Superior temporal gyrus (tissue), 1 donor: ENCODE data around the gene KCNQ5.

Source experiments
- DNase-seq: peaks from one replicate; pipeline ENCODE4 v3.0.0-alpha.2; 2016; ENCODE audit errors: extremely low spot score

Gene KCNQ5

DNA sequence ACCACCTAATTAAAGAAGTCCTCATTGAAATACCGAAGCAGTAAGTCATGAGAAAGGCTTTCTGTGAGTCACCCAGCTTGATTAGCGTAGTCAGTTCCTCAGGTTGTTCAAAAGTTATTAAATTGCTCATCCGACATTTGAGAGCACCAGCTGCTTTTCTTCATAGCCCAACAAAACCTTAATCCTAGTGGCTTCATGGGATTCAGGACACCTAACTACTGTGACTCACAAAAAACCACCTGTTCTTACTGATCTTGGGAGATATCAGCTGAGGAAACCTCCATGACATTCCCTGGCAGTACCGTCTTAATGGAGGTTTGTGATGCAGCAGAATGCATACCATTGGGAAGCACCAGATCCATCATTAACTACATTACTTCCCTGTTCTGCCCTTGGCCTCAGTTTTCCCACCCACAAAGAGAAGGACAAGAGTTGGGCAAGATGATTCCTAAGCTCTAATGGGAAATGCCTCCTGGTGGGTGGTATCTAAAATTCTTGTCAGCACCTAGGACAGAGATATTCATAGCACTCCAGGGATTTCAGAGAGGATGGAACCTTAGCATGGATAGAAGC, 499.6 kb downstream of the KCNQ5 start:
- DNase-seq = no peak

DNA sequence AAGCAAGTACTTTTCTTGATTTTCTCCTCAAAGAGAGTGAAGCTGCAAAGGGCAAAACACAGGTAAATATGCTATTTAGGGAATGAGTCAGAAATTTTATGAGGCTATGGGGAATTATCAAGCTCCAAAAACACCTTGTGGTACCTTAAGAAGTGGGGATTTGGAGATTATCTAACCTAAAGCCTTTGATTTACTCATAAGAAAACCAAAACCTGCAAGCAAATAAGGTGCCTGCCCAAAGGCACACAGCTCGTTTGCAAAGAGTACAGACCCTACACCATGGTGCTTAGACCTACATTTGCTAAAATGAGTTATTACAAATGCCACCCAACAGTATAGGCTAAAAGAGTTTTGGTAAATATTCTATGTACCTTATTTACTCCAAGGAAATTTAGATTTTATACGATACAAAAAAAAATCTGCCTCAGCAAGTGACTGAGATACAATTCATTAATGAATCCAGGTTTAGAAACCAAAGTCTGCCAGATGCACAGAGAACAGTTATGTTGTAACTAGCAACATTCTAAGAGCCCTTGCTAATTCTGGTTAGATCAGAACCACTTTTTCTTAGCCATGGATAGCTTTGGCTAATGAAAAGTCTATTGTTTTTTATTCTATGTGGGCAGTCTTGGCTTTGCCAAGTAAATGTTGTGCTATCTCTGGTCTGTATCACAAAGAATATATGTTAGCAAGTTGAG, 501.9 kb downstream of the KCNQ5 start:
- DNase-seq = no peak

DNA sequence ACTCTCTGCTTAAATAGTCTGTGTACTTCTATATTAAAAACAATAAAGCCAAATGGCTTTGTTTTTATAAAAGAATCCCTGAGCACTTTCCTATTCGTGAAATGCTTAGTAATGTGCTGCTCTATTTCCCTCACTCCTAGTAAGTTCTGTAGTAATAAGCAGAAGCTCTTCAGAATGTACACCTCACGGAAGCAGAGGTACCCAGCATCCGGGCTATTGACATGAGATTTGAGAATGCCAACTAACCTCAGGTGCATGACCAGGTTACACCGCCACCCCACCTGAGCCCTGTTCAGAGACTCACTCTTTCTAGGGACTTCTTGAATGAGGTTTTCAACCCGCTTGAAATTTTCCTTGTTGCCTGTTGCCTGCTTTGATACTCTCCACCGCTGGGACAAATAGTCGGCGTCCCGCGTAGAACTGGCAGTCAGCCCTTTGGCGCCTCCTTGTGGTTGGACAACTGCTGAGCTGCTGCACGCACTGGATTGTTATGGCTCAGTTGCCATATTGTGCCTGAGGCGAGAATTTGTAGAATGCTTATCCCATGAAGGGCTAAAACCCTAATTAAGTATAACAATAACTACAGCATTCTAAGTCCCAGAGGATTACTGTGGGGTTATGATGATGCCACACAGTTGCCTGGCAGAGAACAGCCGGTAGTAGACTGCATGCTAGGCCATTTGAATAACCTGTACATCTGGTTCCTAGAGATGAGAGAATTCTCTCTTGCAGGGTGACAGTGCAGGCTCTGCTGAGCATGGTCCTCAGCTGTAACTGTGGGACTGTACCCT, 508.0 kb downstream of the KCNQ5 start:
- DNase-seq = peak; percentile 90

DNA sequence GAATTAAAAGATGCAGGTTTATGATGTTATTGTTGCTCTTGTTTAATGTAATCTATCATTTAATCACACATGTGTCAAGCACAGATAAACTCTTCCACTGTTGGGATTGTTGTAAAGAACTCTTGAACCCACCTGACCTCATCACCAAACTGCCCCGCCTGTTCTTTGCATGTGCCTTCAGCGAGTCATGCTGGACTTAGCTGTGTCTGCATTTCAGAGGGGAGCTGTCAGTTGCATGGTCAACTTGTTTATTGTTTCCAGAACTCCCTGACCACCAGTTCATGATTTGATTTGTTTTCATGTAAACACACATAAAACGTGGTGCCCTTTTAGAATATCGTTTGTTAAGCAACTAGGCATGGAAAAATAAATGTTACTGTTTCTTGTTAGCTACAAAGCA, 509.8 kb downstream of the KCNQ5 start:
- DNase-seq = no peak

DNA sequence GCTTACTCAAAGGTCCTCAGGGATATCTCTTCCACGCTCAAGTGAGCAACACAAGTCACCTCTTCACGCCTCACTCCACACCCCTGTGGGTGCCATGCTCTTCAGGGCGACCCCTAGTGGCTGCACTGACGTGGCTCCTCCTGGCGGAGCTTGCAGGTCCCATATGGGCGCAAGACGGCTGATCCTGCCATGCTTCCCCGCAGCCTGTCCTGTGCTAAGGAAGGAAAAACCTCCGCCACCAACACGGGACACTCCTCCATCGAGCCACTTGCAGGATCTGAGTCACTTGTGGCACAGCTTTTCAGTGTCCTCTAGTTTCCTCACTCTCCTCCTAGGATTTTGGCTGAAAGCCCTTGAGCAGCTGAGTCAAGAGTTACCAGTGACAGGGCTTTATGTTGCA, 512.7 kb downstream of the KCNQ5 start:
- DNase-seq = peak; percentile 62

DNA sequence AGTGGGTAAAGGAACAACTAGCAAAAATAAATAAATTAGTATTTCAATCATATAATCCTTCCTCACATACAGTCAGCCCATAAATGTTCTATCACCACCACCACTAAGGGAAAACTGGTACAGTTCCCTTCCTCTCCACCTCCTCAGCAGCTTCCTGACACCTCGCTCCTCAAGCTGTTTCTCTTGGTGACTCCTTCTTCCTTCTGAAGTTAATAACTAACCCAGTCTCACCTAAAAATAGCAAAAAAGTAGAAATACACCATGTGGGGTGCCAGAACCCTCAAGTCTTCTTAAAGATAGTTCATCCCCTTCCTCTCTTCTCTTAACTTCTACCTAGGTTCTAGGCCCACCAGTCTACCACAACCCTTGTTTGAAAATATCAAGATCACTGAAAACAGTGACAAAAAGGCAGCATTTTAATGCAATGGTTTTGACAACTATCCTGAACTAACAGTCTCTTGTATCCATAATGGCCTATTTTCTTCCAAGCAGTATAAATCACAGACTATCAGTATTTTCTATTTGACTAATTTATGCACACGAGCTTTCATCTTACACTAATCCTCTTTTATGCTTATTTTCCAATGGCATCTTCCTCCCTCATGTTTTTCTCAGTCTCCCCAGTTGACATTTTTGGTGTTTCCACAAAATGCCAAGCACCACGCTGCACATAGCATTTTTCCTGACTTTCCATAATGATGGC, 518.0 kb downstream of the KCNQ5 start:
- DNase-seq = peak; percentile 53

DNA sequence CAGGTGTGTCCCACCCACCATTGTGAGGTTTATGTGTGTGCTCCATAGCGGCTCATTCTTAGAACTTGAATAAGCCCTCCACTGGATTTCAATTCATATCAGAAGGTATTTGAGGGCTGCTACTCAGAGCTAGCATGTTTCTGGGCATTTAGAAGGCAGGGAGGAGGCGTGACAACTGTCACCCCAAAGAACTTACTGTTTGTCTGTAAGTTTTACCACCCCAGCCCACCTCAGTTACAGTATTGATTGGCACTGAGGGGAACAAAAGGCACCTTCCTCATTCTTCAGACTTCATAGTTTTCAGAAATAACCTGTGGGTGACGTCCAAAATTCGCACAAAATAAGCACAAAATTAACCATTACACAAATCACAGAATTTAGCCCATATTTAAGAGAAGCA, 521.7 kb downstream of the KCNQ5 start:
- no peak for DNase-seq

DNA sequence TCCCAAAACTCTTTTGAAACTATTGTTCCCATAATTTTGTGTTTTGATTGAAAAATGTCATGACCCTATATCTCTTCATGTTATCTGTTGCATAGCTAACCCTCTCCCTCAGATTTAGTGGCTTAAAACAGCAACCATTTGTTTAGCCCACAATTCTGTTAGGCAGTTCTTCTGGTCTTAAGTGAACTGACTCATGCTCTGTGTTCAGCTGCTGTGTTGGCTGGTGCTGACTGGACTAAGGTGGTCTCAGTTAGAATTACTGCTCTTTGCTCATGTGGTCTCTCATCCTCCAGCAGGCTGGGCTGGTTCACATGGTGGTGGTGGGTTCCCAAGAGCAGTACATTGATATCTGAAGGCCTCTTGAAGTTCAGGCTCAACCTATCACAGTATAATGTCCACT, 522.7 kb downstream of the KCNQ5 start:
- no peak for DNase-seq

DNA sequence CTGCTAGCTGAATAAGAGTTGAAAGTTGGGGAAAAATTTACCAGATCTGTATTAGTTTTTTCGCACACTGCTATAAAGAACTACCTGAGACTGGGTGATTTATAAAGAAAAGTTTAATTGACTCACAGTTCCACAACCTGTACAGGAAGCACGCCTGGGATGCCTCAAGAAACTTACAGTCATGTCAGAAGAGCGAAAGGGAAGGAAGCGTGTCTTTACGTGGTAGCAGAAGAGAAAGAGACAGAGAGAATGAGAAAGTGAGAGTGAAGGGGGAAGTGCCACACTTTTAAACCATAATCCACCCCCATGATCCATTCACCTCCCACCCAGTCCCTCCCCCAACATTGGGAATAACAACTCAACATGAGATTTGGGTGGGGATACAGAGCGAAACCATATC, 523.8 kb downstream of the KCNQ5 start:
- DNase-seq = no peak

DNA sequence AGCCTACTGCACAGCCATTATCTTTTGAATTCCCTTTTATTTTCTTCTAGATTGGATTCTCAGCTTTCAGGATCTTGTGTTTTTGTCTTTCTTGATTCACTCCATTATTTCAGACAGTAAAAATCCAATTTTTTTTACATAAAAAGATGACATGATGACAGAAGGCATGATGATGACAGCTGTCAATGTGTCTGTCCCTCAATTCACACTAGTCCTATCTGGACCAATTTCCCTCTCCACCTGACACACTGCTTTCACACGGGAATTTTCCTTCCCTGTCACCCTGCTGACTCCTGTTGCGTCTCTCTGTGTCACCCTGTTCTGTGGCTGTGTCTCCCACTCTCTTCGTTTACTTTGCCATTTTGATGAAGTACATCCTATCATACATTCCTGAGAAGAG, 529.9 kb downstream of the KCNQ5 start:
- DNase-seq = no peak

DNA sequence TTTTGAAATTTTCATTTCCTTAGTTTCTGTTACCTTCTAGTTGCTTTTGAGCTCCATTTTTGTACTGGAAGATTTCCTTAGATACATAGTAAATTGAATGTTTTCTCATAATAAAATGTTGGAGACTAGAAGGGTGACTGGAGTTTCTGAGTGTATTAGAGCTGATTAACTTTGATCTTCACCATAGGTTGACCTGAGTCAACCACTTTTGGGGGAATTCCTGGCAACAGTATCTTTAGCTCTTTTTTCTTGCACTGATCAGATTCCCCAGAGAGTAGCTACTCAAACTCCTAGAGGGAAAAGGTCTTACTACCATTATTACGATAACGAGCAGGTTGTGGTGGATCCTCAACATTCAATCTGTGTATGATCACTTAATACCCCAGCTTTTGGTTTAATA, 530.7 kb downstream of the KCNQ5 start:
- DNase-seq = no peak

DNA sequence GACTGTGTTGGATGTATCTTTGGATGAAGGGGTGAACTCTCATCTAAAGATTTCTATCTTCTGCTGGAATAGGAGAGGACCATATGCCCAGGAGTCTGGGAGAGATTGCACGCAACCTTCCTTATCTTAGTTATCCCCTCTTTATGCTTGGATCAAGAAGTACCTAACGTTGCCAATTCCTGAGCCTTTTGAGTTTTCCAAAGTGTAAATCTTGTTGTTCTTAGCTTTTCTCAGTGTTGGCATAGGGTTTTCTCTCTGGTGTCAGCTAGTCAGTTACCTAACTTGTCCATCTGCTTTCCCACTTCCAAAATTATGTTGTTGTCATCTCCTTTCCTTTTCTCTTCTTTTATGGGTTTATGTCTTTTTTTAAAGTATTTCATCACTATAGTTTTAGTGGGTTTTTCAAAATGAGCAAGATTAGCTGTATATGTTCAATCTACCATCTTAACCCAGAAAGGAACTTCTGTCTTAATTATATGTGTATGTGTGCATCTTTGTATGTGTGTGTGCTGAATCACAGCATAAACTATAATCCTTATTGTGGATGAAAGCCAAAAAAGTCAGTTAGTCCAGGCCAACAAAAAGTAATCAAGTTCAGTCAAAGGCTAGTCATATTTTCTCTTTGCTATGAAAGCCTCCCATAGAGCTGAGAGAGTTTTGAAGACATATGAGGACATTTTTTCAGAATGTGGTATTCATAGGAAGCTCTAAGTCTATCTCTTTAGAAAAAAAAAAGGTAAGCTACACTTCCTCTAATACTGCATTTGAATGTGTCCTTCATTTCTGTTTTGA, 531.3 kb downstream of the KCNQ5 start:
- peak; percentile 62 for DNase-seq

DNA sequence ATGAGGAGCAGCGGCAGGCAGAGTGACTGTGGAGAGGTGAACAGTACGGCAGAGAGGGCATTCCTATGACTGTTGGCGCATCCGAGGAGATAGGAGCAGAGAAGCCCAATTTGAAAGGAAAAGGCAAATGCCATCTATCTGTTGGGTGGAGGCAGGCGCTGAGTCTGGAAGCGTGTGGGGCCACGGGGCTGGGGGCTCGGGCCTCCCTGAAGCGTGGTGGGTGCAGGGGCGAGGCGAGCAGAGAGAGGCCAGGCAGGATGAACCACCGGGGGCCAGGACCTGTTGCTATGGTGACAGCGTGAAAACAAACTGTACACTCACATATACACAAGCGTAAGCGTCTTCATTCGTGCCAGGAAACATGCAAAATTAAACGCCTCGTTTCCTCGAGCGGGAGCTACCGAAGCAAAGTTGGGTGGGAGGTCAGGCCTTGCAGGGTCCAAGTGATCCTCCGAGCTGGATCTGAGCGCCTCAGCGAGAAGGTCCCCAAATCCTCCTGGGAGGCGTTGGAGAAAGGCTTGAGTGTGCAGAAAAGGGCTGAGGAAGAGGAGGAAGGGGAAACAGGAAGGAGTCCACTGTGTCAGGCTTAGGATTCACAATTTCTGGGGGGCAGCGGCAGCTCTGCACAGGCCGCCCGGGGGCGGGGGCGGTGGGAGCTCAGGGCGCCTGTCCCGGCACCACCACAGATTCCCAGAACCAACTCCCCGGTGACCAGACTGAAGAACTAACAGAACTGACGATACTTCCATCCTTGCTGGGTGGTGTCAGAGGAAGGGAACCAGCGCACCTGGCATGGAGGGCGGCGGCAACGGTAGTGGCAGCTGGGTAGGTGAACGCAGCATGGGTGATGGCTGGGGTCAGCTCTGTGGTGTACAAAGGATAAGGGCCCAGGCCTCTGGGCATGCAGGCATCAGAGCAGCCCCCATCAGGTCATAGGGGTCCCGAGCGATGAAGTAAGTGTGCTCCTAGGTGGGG, 535.2 kb downstream of the KCNQ5 start:
- no peak for DNase-seq

DNA sequence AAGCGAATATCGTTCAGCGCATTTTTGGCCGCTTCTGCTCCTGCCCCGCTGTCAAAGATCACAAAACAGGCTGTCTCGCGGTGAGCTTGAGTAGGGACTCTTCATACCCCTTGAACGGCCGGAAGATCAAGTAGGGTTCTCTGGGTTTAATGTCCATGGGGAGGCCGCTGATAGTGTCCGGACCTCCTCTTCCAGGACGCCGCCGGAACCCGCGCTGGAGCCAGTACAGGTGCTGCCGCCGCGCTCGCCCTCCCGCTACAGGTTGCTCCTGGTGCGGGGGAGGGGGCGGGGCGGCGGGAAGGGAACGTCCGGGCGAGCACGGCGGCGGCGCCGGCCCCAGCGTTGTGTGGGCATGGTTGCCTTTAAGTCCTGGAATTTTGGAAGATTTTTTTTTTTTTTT, 536.0 kb downstream of the KCNQ5 start:
- no peak for DNase-seq

DNA sequence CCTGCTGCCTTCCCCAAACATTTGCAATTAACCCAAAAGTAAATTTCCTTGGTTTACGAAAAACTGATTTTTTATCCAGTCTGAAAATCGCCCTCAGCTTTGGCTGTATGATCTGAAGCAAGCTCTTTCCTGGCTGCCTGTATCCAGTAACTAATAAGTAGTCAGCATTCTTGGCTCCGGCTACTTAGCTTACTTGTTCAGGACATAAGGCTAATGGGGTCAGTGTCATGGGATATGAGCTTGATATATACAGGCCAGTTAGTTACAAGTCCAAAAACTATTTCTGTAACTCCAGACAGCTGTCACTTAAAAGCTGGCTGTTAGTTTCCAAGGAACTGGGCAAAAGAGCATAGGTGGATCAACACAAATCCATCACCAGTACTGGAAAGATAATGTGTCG, 547.2 kb downstream of the KCNQ5 start:
- no peak for DNase-seq

DNA sequence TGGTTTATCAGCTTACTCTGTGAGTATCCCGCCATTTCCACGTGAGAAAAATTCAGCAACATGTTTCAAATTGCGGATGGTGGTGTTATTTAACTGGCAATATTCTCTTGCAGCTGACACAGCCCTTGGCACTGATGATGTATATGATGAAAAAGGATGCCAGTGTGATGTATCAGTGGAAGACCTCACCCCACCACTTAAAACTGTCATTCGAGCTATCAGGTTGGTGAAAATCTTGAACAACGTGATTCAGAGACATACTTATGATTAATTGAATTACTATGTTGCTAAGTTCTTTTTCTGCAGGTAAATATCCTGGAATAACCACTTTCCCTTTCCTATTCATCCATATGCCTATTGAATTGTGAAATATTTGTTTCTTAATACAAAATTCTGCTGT, 547.8 kb downstream of the KCNQ5 start:
- DNase-seq = no peak

DNA sequence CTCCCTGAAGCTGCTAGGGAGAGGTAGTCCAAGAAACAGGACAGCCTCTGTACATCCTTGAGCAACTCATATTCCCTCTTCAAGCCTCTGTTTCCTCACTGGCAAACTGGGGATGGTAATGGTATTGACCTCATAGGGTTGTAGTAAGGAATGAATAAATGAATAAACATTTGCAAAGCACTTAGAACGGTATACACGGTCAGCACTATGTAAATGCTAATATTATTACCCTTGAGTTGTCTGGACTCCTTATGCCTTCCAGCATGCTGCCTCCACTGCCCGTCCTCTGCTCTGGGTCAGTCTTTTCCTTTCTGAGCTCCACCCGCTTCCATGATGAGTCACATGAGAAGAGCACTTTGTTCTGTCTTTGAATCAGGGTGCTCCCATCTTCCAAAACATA, 552.8 kb downstream of the KCNQ5 start:
- no peak for DNase-seq

DNA sequence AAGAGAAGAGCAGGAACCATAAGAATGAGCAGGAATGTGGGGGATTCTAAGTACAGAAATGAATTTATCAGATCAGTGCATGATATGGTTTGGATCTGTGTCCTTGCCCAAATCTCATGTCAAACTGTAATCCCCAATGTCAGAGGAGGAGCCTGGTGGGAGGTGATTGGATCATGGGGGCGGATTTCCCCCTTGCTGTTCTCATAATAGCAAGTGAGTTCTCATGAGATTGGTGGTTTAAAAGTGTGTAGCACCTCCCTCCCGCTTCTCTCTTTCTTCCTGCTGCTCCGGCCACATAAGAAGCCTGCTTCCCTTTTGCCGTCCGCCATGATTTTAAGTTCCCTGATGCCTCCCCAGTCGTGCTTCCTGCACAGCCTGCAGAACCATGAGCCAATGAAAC, 554.2 kb downstream of the KCNQ5 start:
- no peak for DNase-seq

DNA sequence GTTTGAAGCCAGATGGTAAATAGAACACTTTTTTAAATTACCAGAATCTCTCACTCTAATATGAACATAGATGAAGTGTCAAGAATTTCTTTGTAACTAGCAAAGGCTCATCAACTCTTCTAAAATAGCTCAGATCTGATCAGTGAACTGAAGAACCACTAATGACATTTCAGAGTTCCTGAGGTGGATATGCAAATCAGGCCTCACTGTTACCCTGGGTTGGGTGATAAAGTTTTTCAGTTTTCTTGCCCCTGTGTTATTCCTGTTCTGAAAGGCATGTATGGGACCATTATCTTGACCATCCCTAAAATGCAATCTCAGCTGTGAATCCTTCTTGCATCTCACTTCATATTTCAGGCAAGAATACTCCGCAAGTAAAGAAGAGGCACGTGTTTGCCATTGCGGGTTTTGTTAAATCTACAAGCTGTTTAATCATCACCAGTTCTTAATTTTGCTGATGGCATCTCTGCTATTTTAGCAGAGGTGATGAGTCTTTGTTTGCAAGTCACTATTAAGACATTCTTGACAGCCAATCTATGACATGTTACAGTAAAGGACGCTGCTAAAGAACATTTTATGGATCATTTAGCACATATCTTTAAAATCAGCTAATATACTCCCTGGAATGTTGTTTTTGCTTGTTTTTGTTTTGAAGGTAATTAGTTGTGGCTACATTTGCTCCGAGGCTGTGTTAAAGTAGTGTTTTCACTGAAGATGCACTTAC, 555.5 kb downstream of the KCNQ5 start:
- no peak for DNase-seq
